Vagina (tissue), 2 donors: ENCODE data around the gene GRM3. TPM values are rescaled to one million over a fixed set of nuclear protein-coding genes. Genes with fewer than 3 reads are reported as not detected.

Experiments used
- DNase-seq, 2 donors: peaks; one replicate each; pipeline ENCODE4 v3.0.0-alpha.2; 2017; ENCODE audit errors: extremely low spot score in 2 of 2
- H3K27ac ChIP-seq: fragments of 200-600 bp; sonication (generic); one replicate; pipeline ENCODE4 v1.5.1; 2019
- H3K27me3 ChIP-seq: fragments of 200-600 bp; sonication (generic); one replicate; pipeline ENCODE4 v1.5.1; 2019
- H3K36me3 ChIP-seq, 2 donors: fragments of 200-600 bp; sonication (generic); one replicate each; pipeline ENCODE4 v1.5.1; 2017 to 2019
- H3K4me1 ChIP-seq: fragments of 200-600 bp; sonication (generic); one replicate; pipeline ENCODE4 v1.5.1; 2019
- H3K4me3 ChIP-seq, 2 donors: fragments of 200-600 bp; sonication (generic); 1 replicate in 1 of 2; 2 replicates in 1 of 2; pipeline ENCODE4 v1.5.1; 2016 to 2019
- H3K9me3 ChIP-seq: fragments of 200-600 bp; sonication (generic); one replicate; pipeline ENCODE4 v1.5.1; 2019
- CTCF ChIP-seq, 3 experiments: fragments of 450-650 bp in 2 of 3; fragments of 200-600 bp in 1 of 3; sonication (generic) in 1 of 3; IDR thresholded peaks; one replicate each; pipeline ENCODE4 v1.5.1; 2017 to 2019; ENCODE audit warnings: antibody characterized with exemption in 3 of 3, mild to moderate bottlenecking in 2 of 3, moderate library complexity in 2 of 3
- POLR2A ChIP-seq, 2 donors: fragments of 450-650 bp; IDR thresholded peaks; one replicate each; pipeline ENCODE4 v1.6.1; 2017; ENCODE audit warnings: antibody characterized with exemption in 2 of 2, mild to moderate bottlenecking in 2 of 2, moderate library complexity in 2 of 2
- POLR2AphosphoS5 ChIP-seq, 2 donors: sonication (generic); formaldehyde crosslinking; IDR thresholded peaks; one replicate each; pipeline ENCODE4 v1.9.0; 2017; ENCODE audit warnings: antibody characterized with exemption in 2 of 2, mild to moderate bottlenecking in 2 of 2, low read depth in 1 of 2; ENCODE audit not compliant: insufficient read depth in 1 of 2
- intact Hi-C: fragments of 100-400 bp; cut with DNase I; formaldehyde crosslinking; loops from one replicate; pipeline ENCODE4 v1.15.1; 2023
- total RNA-seq: library from RNA; depleted of rRNA; stranded (reverse); fragments of >200 nt; gene quantifications from one replicate; pipeline ENCODE4 v1.2.3, GENCODE V29; 2016

The GRM3 gene
- total RNA-seq, 1 donor from 2014 or later = not detected

GRCh38 chr7:86748843-86749719 lies 105.4 kb downstream of the GRM3 start:
- Histone ChIP-seq H3K4me3 (no peak overlapping the region), H3K4me1 (no peaks in the 10 kb centered on the region), H3K36me3 (no peaks in the 10 kb centered on the region), H3K9me3 (no peaks in the 10 kb centered on the region), H3K27ac (no peak overlapping the region), H3K27me3 (no peaks in the 10 kb centered on the region)
- no peak for TF ChIP-seq CTCF (IDR thresholded peaks at IDR 0.05)
- no peak for TF ChIP-seq POLR2AphosphoS5 (IDR thresholded peaks at IDR 0.05; ENCODE audit: insufficient read depth in 1 of 2, low read depth in 1 of 2)
- TF ChIP-seq POLR2A (IDR thresholded peaks at IDR 0.05) = no peak
- DNase-seq = no peak
- intact Hi-C loops = no loop called here

GRCh38 chr7:86749741-86750665 lies 106.3 kb downstream of the GRM3 start:
- no peak for TF ChIP-seq CTCF (IDR thresholded peaks at IDR 0.05)
- TF ChIP-seq POLR2AphosphoS5 (IDR thresholded peaks at IDR 0.05; ENCODE audit: insufficient read depth in 1 of 2, low read depth in 1 of 2) = no peak
- no peak for TF ChIP-seq POLR2A (IDR thresholded peaks at IDR 0.05)
- Histone ChIP-seq H3K4me3 (no peak overlapping the region), H3K36me3 (no peaks in the 10 kb centered on the region), H3K27me3 (no peaks in the 10 kb centered on the region), H3K9me3 (no peaks in the 10 kb centered on the region), H3K4me1 (no peaks in the 10 kb centered on the region), H3K27ac (no peak overlapping the region)
- DNase-seq = no peak
- intact Hi-C loops = no loop called here

- intact Hi-C loops = no loop called here
- Histone ChIP-seq H3K36me3 (no peaks in the 10 kb centered on the region), H3K4me1 (no peaks in the 10 kb centered on the region), H3K27me3 (no peaks in the 10 kb centered on the region), H3K4me3 (no peak overlapping the region), H3K9me3 (no peaks in the 10 kb centered on the region), H3K27ac (no peak overlapping the region)
- DNase-seq = no peak
- TF ChIP-seq POLR2AphosphoS5 (IDR thresholded peaks at IDR 0.05; ENCODE audit: insufficient read depth in 1 of 2, low read depth in 1 of 2) (no peak), CTCF (IDR thresholded peaks at IDR 0.05) (no peak), POLR2A (IDR thresholded peaks at IDR 0.05) (no peak)
Observed at GRCh38 chr7:86760236-86760635, 116.5 kb downstream of the GRM3 start.

- H3K27me3 ChIP-seq = no peaks in the 10 kb centered on the region
- H3K36me3 ChIP-seq = no peaks in the 10 kb centered on the region
- DNase-seq = no peak
- no peak overlapping the region for H3K4me3 ChIP-seq
- no peaks in the 10 kb centered on the region for H3K4me1 ChIP-seq
- intact Hi-C loops = no loop called here
- H3K9me3 ChIP-seq = no peaks in the 10 kb centered on the region
- TF ChIP-seq CTCF (IDR thresholded peaks at IDR 0.05) (no peak), POLR2AphosphoS5 (IDR thresholded peaks at IDR 0.05; ENCODE audit: insufficient read depth in 1 of 2, low read depth in 1 of 2) (no peak)
- H3K27ac ChIP-seq = no peak overlapping the region
Observed at GRCh38 chr7:86762129-86762528, 118.4 kb downstream of the GRM3 start.
